Measurements from ENCODE around the gene DYNLT1.
"Not testable (repeated sequence)": the region's sequence is repeated elsewhere in the genome, so short reads cannot be mapped to it uniquely, and the experiment has no call there.

DYNLT1 gene

GRCh38 chr6:158638324-158638854 lies 6.2 kb downstream of the DYNLT1 start:
- DNase-seq: no peak

GRCh38 chr6:158636778-158637177 lies 7.8 kb downstream of the DYNLT1 start:
- DNase-seq: no peak

- no peak for DNase-seq
Measured at GRCh38 chr6:158635427-158636073, 9.0 kb downstream of the DYNLT1 start.

- no peak for DNase-seq
Measured at GRCh38 chr6:158634695-158635426, 9.7 kb downstream of the DYNLT1 start.

GRCh38 chr6:158633127-158633526 lies 11.4 kb downstream of the DYNLT1 start:
- DNase-seq: no peak

GRCh38 chr6:158632538-158633119 lies 11.9 kb downstream of the DYNLT1 start:
- DNase-seq: not testable (repeated sequence)

- DNase-seq: no peak
Measured at GRCh38 chr6:158631678-158632537, 12.6 kb downstream of the DYNLT1 start.

GRCh38 chr6:158630938-158631616 lies 13.5 kb downstream of the DYNLT1 start:
- DNase-seq: no peak

GRCh38 chr6:158629367-158630221 lies 14.9 kb downstream of the DYNLT1 start:
- no peak for DNase-seq

GRCh38 chr6:158628542-158628941 lies 16.0 kb downstream of the DYNLT1 start:
- no peak for DNase-seq

- DNase-seq: no peak
Measured at GRCh38 chr6:158627940-158628211, 16.7 kb downstream of the DYNLT1 start.

GRCh38 chr6:158627168-158627939 lies 17.2 kb downstream of the DYNLT1 start:
- DNase-seq: no peak

GRCh38 chr6:158626360-158627167 lies 18.0 kb downstream of the DYNLT1 start:
- no peak for DNase-seq

GRCh38 chr6:158625881-158626305 lies 18.6 kb downstream of the DYNLT1 start:
- DNase-seq: no peak

- DNase-seq: no peak
Measured at GRCh38 chr6:158624684-158625682, 19.6 kb downstream of the DYNLT1 start.

GRCh38 chr6:158622545-158623190 lies 21.9 kb downstream of the DYNLT1 start:
- no peak for DNase-seq

GRCh38 chr6:158621694-158622544 lies 22.6 kb downstream of the DYNLT1 start:
- DNase-seq: no peak
